GM21717 (cell line): Measurements from ENCODE around the gene EHD4.

Experiments used
- ATAC-seq: cut with Tn5 transposase; IDR thresholded peaks from one replicate; pipeline ENCODE4 v1.9.1; 2021; ENCODE audit warnings: mild to moderate bottlenecking, moderate library complexity; ENCODE audit not compliant: unreplicated experiment

EHD4 gene

DNA sequence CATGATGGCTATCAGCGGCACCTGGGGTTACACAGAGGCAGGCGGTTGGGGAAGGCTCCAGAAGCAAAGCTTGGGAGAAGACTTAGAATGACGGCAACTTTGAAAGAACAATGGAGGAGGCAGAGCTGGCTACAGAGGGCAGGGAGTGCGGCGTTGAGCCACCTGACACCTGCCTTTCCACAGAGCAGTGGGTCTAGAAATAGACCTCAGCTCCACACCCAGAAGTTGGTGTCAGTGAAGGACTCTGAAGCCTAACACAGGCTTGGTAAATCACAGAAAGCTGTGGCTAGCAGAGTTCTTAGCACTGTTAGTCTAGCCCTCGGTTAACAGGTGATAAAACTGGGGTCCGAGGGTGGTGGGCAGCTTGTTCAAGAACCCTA lies 23.1 kb upstream of the EHD4 start:
- no peak for ATAC-seq

DNA sequence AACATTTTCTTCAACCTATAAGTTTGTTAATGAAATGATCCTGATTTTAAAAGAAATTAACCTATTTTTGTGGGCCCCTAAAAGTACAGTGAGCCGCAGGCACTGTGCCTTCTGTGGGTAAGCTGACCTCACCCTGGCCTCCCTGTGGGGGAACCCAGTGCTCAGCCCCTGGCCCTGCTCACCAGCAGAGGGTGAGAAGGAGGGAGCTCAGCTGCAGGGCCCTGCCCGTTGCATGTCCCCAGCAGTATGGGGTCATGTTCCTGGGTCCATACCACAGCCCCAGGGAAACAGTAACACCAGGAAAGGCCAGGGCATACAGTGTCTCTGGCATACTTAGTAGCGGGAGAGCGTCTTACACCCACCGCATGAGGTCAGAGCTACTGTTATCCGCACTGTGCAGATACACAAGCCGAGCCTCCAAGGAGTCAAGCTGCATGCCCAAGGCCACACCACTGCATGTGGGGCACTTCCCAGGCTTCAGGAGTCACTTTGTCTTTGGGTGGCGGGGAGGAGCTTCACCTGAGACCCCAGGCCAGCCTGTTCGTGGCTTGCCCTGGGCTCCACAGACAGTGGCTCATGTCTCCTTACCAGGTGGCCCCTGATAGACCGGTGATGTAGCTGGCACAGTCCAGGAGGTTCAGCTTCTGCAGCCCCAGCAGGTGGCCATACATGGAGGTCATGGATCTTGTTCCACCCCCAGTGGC lies 22.6 kb upstream of the EHD4 start:
- no peak for ATAC-seq

GRCh38 chr15:41994171-41994650 lies 21.9 kb upstream of the EHD4 start:
- no peak for ATAC-seq

GRCh38 chr15:41993472-41994170 lies 21.3 kb upstream of the EHD4 start:
- ATAC-seq = no peak

- no peak for ATAC-seq
Measured at GRCh38 chr15:41992803-41993190, 20.4 kb upstream of the EHD4 start.

- ATAC-seq = no peak
Measured at GRCh38 chr15:41992151-41992802, 19.9 kb upstream of the EHD4 start.

GRCh38 chr15:41990691-41991090 lies 18.3 kb upstream of the EHD4 start:
- no peak for ATAC-seq

DNA sequence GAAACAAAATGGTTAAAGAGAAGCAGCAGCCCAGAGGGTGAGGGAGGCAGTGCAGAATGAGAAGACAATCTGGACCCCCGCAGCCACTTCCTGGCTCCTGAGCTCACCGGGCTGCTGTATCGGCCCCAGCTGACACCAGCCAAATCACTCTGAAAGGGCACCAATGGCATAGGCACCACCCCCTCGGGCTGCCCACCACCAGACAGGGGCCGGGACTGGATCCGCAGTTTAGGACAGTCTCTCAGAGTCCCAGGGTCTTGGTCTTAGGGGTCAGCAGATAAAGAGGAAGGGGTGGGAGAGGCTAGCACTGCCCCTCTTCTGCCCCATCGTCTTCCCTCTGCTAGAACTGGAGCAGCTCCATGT lies 17.9 kb upstream of the EHD4 start:
- no peak for ATAC-seq

- ATAC-seq = no peak
Measured at GRCh38 chr15:41989573-41990242, 17.4 kb upstream of the EHD4 start.

DNA sequence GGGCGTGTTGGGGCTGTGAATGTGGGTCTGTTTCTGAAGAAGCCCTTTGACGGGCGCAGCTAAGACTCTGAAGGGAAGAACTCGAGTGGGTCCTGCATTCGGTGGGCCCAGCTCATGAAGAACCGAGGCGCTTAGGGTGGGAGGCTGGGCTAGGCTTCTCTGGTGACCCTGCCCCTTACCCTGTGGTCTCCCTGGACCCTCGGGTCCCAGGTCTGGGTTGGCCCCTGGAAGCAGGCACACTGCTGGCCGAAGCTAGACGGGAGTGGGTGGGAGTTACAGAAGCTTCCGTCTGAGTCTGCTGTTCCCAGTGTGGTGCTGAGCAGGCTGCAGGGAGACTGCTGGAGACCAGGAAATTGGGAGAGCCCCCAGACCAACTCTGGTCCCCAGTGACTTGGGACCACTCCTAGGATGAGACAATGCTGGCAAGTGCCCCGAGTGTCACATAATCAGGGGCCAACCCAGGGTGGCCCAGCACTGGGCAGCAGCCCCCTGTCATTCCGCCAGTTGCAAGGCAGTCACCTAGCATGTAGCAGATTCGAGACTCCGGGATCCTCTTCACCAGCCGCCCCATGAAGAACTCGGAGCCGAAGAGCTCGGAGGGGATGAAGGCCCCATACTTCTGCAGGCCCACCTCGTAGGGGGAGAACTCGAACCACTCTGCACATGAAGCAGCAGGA lies 16.7 kb upstream of the EHD4 start:
- ATAC-seq = no peak

DNA sequence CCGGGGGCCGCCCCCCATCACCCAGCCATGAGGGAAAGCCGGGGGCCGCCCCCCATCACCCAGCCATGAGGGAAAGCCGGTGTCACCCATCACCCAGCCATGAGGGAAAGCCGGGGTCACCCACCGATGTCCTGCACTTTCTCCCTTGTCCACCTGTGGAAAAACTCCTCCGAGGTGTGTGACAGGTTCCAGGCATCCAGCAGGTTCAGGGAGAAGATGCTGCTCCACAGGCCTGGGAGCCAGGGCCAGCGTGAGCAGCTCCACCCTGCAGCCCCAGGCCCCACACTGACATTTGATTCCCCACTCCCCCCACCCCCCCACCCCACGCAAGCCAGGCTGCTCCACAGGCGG lies 15.5 kb upstream of the EHD4 start:
- no peak for ATAC-seq

DNA sequence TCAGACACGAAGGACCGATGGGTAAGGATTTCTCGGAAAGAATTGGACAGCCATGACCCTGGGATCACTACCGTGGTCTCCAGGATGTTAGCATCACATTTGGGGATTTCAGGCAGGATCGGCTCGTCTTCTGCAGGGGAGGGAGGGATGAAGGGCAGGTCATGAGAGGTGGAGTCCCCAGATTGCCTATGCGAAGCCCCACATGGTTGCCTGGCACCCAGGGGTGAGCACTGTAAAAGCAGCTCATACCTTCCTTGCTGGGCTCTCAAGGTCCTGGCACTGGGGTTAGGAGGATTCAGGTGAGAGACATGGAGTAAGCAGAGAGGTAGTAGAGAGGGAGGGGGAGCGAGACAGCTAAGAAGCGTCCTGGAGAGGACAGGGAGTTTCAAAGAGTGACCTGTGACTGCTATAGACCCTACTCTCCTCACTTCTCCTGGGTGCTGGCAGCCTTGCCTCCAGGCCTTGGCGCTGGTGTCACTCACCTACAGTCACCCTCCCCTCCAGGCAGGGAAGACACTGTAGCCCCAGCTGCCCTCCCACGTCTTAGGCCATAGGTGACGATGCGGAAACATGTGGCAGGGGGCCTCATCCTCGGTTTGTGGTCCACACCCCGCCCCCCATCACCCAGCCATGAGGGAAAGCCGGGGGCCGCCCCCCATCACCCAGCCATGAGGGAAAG lies 15.0 kb upstream of the EHD4 start:
- no peak for ATAC-seq

- ATAC-seq = no peak
Measured at GRCh38 chr15:41985236-41986160, 13.1 kb upstream of the EHD4 start.

- no peak for ATAC-seq
Measured at GRCh38 chr15:41984622-41985021, 12.3 kb upstream of the EHD4 start.

- no peak for ATAC-seq
Measured at GRCh38 chr15:41983621-41984571, 11.5 kb upstream of the EHD4 start.

DNA sequence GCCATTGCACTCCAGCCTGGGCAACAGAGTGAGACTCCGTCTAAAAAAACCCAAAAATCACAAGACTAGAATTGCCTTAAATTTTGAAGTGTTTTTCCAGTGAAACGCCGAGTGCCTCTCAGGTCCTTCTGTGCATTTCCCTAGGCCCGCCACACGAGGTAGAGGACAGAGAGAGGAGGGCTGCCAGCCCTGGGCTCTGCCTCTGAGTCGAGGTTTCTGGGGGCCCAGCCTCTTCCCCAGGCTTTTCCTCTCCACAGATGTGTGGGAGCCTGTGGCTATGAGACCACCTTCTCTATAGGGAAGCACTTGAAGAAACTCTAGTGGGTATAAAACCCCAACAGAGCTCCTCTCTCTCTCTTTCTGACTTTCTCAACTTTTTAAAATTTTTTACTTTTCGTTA lies 10.9 kb upstream of the EHD4 start:
- no peak for ATAC-seq

DNA sequence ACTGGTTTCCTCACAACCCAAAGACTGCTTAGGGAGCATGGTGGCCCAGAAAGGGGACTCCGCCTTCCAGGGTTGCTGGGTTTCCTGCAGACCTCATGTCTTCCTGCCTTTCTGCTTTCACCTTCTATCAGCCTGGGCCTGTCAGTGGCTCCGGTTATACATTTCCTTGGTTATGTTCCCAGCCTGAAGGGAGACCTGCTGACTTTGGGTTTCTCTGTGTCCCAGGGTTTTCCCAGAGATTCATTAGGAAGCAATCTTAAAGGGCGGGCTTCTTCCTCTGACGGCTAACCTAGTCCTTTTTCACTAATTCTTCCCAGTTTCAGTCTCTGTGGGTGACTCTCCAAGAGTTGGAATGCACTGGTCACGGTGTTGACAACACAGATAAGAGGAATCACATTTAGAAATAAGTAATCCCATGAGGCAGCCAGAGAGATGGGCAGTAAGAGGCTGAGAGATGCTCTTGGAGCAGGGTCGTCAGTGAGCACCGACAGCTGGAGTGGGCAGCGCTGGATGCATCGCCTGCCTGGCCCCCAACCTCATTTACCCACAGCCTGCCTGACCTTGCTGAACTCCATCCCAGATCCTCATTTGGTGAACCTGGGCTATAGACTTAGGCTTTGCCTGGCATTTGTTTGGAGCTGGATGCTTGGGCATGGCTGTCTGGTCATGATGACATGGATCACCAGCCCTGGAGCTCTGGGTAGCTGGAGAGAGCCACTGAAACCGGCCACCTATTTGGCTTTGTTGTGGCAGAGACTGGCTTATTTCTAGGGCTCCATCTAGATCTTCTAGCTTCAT lies 10.0 kb upstream of the EHD4 start:
- no peak for ATAC-seq
